HepG2 (cell line): ENCODE measurements around the gene NPBWR2. TPM values are rescaled to one million over a fixed set of nuclear protein-coding genes. Genes with fewer than 3 reads are reported as not detected.

Experiments used
- ARHGAP35 ChIP-seq: sonication (generic); formaldehyde crosslinking; IDR thresholded peaks from 2 replicates; pipeline ENCODE4 v1.9.0; 2022; ENCODE audit warnings: mild to moderate bottlenecking, inconsistent platforms, moderate library complexity, missing genetic modification reagents, borderline replicate concordance
- BRD4 ChIP-seq: sonication (generic); formaldehyde crosslinking; IDR thresholded peaks from 2 replicates; pipeline ENCODE4 v1.4.0; 2020; ENCODE audit warnings: missing genetic modification reagents
- FOXO4 ChIP-seq: sonication (generic); formaldehyde crosslinking; conservative IDR thresholded peaks from 2 replicates; pipeline ENCODE4 v1.8.1; 2023; ENCODE audit warnings: missing genetic modification reagents
- MTF1 ChIP-seq: sonication (generic); formaldehyde crosslinking; IDR thresholded peaks from 2 replicates; pipeline ENCODE4 v1.5.0; 2020; ENCODE audit warnings: missing genetic modification reagents
- NFAT5 ChIP-seq: sonication (generic); formaldehyde crosslinking; IDR thresholded peaks from 2 replicates; pipeline ENCODE4 v1.4.0; 2020; ENCODE audit warnings: missing genetic modification reagents
- PATZ1 ChIP-seq: sonication (generic); formaldehyde crosslinking; IDR thresholded peaks from 2 replicates; pipeline ENCODE4 v1.4.0; 2020; ENCODE audit warnings: missing genetic modification reagents
- PLRG1 ChIP-seq: fragments of 450-650 bp; conservative IDR thresholded peaks from 2 replicates; pipeline ENCODE4 v1.6.1; 2016
- REXO4 ChIP-seq: sonication (generic); formaldehyde crosslinking; IDR thresholded peaks from 2 replicates; pipeline ENCODE4 v1.8.0; 2022; ENCODE audit warnings: missing genetic modification reagents, mild to moderate bottlenecking, borderline replicate concordance
- SOX5 ChIP-seq: IDR thresholded peaks from 2 replicates; pipeline ENCODE4 v1.6.1; 2016; ENCODE audit warnings: borderline replicate concordance
- SP1 ChIP-seq, 2 experiments: fragments of 450-650 bp in 1 of 2; sonication (generic) in 1 of 2; formaldehyde crosslinking in 1 of 2; IDR thresholded peaks; 2 replicates each; pipeline versions ENCODE4 v1.4.0 to v1.6.1; 2016 to 2020; ENCODE audit warnings: missing genetic modification reagents in 1 of 2
- TBP ChIP-seq: sonication (generic); formaldehyde crosslinking; IDR thresholded peaks from 2 replicates; pipeline ENCODE4 v1.5.0; 2020; ENCODE audit warnings: missing genetic modification reagents
- ZNF441 ChIP-seq: sonication (generic); formaldehyde crosslinking; IDR thresholded peaks from 2 replicates; pipeline ENCODE4 v1.7.0; 2021; ENCODE audit warnings: missing genetic modification reagents, borderline replicate concordance
- ZNF451 ChIP-seq: sonication (generic); formaldehyde crosslinking; IDR thresholded peaks from 2 replicates; pipeline ENCODE4 v1.5.0; 2020; ENCODE audit warnings: mild to moderate bottlenecking, missing genetic modification reagents
- ZNF687 ChIP-seq: sonication (generic); formaldehyde crosslinking; IDR thresholded peaks from 2 replicates; pipeline ENCODE4 v1.5.1; 2020; ENCODE audit warnings: mild to moderate bottlenecking, missing genetic modification reagents, moderate library complexity
- ZNF784 ChIP-seq: sonication (generic); formaldehyde crosslinking; IDR thresholded peaks from 2 replicates; pipeline ENCODE4 v1.5.1; 2020; ENCODE audit warnings: missing genetic modification reagents, mild to moderate bottlenecking, borderline replicate concordance
- polyA plus RNA-seq, 8 experiments: library from polyadenylated mRNA; depleted of rRNA in 3 of 8; stranded (reverse) in 7 of 8; unstranded in 1 of 8; fragments of >200 nt; fragmentation: Illumina TruSeq in 4 of 8; extraction: Trizol in 4 of 8; gene quantifications; 2 replicates each; pipeline versions ENCODE4 v1.2.1 to v1.2.3, GENCODE V29; 2011 to 2016; ENCODE audit warnings: low read depth in 4 of 8, missing spikeins in 1 of 8, mixed read lengths in 1 of 8; ENCODE audit not compliant: insufficient read depth in 1 of 8
- total RNA-seq, 5 experiments: library from RNA; depleted of rRNA; stranded (reverse); fragments of >200 nt; fragmentation: Illumina TruSeq; extraction: Trizol; gene quantifications; 2 replicates each; pipeline ENCODE4 v1.2.3, GENCODE V29; 2016; ENCODE audit warnings: low read depth in 1 of 5

The NPBWR2 gene
- total and polyA plus RNA-seq, 2 of the 13 experiments (the other 11 are each of a cell fraction or from before 2014, with no cell fraction given): not detected

GRCh38 chr20:64079273-64080012 lies 27.9 kb downstream of the NPBWR2 start, which contains the start of gene RGS19 (continued):
- peak; percentile 95 for TF ChIP-seq PATZ1 (CRISPR knock-in tag)
- peak; percentile 28; the same call in 1 of the 2 replicates for TF ChIP-seq ZNF441 (CRISPR knock-in tag)
- TF ChIP-seq SOX5 (CRISPR knock-in tag): no peak
- TF ChIP-seq ZNF687 (CRISPR knock-in tag): peak; percentile 73
- no peak for TF ChIP-seq ARHGAP35 (CRISPR knock-in tag)
- no peak for TF ChIP-seq ZNF451
- TF ChIP-seq SP1 (IDR thresholded peaks at IDR 0.05): no peak
- TF ChIP-seq SP1 (CRISPR knock-in tag; IDR thresholded peaks at IDR 0.05): no peak
- TF ChIP-seq REXO4 (CRISPR knock-in tag): no peak
- peak; percentile 52 for TF ChIP-seq BRD4
- TF ChIP-seq NFAT5 (CRISPR knock-in tag): no peak
- no peak for TF ChIP-seq MTF1 (CRISPR knock-in tag)
- TF ChIP-seq PLRG1: no peak
- TF ChIP-seq FOXO4 (CRISPR knock-in tag): no peak
- no peak for TF ChIP-seq ZNF784
- no peak; the same call in 1 of the 2 replicates for TF ChIP-seq TBP (CRISPR knock-in tag)
